Stimulated activated CD8-positive, alpha-beta memory T cell treated with anti-CD3 and anti-CD28 coated beads, Interleukin-7, amount 100 ng/mL, for 48 hours (primary cell): ENCODE data around the gene TNFAIP3.
A peak's percentile ranks its signal among the peaks of the same experiment; 100 is the strongest.

Source experiments
- DNase-seq, 2 donors: peaks; one replicate each; pipeline ENCODE4 v3.0.0-alpha.2; 2020; ENCODE audit warnings: low read depth in 1 of 2; ENCODE audit errors: extremely low read depth in 1 of 2

The TNFAIP3 gene

GRCh38 chr6:137919502-137919823, 52.4 kb downstream of the TNFAIP3 start:
- DNase-seq, result no peak

DNA sequence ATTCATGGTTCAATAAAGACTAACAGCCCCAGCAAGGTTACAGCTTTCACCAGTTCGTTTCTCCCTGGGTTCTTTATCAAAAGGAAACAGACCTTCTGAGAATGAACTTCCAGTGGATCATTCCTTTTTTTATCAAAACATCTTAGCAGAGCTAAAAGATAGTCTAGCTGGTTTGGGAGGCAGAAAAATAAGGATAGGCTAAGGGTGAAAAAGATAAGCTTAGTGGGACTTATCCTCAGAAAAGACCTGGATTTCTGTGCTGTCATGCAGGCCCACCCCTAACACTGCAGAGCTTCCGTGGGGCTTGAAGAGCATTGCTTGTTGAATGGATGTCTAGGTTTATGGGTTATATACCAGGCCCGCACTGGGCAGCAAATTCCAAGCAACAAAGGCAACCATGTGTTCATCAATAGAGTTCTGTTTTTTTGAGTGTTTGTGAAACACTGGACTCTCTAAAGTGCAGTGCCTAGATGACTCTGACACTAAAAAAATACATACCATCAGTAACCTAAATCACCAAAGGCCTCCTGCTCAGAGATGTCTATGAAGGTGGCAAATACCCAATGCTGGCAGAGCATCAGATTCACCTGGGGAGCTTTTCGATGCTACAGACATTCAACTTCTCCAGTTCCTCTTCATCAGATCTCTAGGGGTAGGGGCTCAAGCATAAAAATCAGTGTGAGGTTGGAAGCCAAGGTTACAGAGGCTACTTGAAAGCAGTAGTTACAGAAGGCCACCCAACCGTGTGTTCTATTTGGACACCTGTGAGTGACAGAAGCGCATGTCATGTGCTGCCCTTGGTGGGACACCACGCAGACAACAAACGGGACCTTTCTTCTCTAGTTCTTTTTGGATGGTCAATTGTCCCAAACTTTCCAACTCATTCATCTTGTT, 53.0 kb downstream of the TNFAIP3 start:
- DNase-seq, result no peak

DNA sequence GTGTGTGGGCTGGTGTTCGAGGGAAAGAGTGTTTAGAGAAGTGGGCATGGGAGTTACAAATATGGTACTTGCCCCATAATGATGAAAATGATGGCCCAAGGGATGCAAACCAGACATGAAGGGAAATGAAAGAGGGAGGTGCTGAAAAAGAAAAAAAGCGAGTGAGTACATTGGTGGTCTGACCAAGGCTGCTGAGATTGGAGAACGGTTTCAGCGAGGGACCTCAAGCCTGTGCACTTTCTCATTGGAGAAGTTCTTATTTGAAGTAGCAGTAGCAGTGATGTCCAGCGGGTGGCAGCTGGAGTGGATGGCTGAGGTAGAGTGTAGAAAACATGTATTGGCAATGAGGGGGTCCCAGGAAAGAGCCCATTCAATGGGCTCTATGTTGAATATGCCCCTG, 54.8 kb downstream of the TNFAIP3 start:
- DNase-seq, result no peak

DNA sequence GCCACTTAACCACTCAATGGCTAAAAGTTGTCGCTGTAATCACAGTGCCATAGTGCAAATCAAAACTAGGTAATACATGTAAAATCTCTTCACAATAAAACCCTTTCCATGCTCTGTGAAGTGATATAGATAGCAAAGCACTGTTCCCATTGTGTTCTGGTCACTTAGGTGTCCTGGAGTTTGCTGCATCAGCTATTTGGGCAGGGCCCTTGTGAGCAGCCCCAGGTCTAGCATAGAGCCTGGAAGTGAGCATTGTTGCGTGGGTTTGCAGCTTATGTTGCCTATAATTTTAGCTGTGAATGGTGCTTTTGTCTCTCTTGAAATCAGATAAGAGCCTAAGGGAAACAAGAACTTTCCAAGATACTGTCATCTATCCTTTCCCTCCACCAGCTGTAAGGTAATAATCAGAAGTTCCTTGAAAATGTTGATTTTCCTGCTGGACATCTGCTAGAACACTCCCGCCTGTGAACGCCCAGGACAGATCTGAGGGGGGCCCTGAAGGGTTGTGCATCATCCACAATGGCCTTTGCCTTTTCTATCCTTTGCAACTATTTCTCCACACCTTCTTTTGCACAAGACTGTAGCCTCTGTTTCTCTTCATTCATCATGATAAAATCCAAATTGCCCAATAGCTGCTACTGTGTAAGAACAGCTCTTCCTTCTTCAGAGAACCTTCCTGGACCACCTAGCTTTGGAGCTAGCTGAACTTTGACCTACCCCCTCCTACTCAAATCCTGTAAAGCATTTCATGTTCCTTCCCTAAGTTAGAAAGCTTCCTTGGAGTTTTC, 57.0 kb downstream of the TNFAIP3 start:
- DNase-seq, result no peak

GRCh38 chr6:137925141-137925698, 58.2 kb downstream of the TNFAIP3 start:
- no peak for DNase-seq

DNA sequence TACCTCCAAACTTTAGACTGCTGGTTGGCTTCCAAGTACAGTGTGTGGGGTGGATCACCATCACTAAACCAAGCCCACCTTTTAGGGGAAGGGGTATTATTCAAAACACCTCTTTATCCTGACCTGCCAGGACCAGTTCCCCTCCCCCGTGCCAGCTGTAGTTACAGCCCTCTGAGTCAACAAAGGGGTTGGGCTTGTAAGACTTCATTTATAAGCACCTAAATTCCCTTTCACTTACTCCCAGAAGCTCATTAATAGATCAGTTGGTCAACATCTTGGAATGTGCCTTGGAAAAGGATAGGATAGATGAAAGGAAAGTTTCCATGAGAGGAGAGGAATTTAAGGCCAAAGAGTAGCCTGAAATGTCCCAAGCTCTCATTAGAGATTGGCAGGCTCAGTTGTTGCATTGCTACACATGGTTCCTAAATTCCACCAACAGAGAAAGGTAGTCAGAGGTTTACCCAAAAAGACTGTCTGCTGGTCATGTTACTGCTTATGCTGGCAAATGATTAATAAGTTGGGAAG, 59.2 kb downstream of the TNFAIP3 start:
- DNase-seq, result no peak

GRCh38 chr6:137926985-137927384, 59.9 kb downstream of the TNFAIP3 start:
- DNase-seq, result no peak

GRCh38 chr6:137927777-137928218, 60.7 kb downstream of the TNFAIP3 start:
- peak; percentile 66 to 83 for DNase-seq

DNA sequence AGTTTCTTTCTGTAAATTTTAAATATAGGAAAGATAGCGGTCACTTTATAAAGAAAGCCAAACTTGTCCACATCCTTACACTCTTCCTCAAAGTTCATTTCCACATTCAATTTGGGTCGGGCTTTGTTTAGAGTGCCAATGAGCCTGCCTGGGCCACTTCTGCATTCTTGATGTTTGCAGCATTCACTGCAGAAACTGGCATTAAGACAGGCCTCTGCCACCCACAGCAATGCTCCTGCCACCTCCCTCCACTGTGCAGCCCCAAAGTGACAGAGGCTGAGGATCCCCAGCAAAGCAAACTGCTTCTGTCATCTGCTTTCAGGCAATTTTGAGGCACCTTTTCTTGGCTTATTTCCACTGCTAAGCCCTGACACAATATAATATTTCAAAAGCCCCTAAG, 61.2 kb downstream of the TNFAIP3 start:
- no peak for DNase-seq

DNA sequence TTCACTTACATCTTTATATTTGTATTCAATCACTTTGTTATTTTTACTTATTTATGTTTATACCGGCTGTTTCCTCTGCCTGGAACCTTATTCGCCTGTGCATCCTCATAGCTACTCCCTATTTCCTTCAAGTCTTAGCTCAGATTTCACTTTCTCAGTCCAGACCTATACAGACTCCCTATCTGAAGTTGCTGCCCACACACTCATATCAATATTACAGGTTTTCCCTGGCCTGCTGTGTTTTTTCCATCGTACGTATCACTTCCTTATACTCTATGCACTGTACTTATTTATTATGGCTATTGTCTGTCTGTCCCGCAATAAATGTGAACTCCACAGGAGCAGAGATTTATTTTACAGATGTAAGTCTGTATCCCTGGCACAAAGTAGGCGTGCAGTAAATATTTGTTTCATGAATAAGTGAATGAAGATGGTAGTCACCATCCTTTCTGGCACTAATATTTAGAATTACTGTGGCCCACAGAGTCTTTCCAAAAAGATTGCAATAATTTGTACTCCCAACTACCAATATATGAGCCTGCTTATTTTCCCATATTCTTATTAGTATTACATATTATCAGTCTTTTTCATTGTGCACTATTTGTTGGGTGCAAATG, 64.9 kb downstream of the TNFAIP3 start:
- DNase-seq, result no peak
